ENCODE data around the gene PRX.

DNA sequence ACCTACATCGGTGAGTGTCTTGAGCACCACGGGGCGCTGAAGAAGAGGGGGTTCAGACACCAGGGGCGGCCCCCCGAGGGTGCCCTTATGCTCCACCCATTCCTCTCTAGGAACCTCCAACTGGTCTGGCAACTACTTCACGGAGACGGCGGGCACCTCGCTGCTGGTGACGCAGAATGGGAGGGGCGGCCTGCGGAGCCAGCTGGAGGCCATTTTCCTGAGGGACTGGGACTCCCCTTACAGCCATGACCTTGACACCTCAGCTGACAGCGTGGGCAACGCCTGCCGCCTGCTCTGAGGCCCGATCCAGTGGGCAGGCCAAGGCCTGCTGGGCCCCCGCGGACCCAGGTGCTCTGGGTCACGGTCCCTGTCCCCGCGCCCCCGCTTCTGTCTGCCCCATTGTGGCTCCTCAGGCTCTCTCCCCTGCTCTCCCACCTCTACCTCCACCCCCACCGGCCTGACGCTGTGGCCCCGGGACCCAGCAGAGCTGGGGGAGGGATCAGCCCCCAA is 35.2 kb downstream of the PRX start:
- no peak for TF ChIP-seq POLR2A (IDR thresholded peaks at IDR 0.05)
- TF ChIP-seq, protein P1, sequence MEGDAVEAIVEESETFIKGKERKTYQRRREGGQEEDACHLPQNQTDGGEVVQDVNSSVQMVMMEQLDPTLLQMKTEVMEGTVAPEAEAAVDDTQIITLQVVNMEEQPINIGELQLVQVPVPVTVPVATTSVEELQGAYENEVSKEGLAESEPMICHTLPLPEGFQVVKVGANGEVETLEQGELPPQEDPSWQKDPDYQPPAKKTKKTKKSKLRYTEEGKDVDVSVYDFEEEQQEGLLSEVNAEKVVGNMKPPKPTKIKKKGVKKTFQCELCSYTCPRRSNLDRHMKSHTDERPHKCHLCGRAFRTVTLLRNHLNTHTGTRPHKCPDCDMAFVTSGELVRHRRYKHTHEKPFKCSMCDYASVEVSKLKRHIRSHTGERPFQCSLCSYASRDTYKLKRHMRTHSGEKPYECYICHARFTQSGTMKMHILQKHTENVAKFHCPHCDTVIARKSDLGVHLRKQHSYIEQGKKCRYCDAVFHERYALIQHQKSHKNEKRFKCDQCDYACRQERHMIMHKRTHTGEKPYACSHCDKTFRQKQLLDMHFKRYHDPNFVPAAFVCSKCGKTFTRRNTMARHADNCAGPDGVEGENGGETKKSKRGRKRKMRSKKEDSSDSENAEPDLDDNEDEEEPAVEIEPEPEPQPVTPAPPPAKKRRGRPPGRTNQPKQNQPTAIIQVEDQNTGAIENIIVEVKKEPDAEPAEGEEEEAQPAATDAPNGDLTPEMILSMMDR (IDR thresholded peaks at IDR 0.05), result no peak
